Stomach smooth muscle (tissue), 2 donors: ENCODE results near the gene PNRC2.
"Not testable (repeated sequence)": the region's sequence is repeated elsewhere in the genome, so short reads cannot be mapped to it uniquely, and the experiment has no call there.

ENCODE experiments used
- H3K27ac ChIP-seq: one replicate; pipeline ENCODE4 v1.7.0; 2013; ENCODE audit warnings: mild to moderate bottlenecking, low read length, inconsistent platforms
- H3K27me3 ChIP-seq, 2 donors: one replicate each; pipeline ENCODE4 v1.7.0; 2013; ENCODE audit warnings: low read length in 2 of 2; ENCODE audit not compliant: insufficient read depth in 2 of 2, control insufficient read depth in 1 of 2
- H3K36me3 ChIP-seq, 2 donors: one replicate each; pipeline ENCODE4 v1.7.0; 2013; ENCODE audit warnings: low read length in 2 of 2; ENCODE audit not compliant: control insufficient read depth in 2 of 2, insufficient read depth in 2 of 2
- H3K4me1 ChIP-seq: one replicate; pipeline ENCODE4 v1.7.0; 2013; ENCODE audit warnings: low read length; ENCODE audit not compliant: control insufficient read depth, insufficient read depth
- H3K4me3 ChIP-seq, 2 donors: one replicate each; pipeline ENCODE4 v1.7.0; 2013; ENCODE audit warnings: low read length in 2 of 2
- H3K9ac ChIP-seq, 2 donors: one replicate each; pipeline ENCODE4 v1.7.0; 2013; ENCODE audit warnings: low read length in 2 of 2, mild to moderate bottlenecking in 1 of 2
- H3K9me3 ChIP-seq, 2 donors: one replicate each; pipeline ENCODE4 v1.7.0; 2013; ENCODE audit warnings: low read length in 2 of 2; ENCODE audit not compliant: control insufficient read depth in 2 of 2
- donor health status: healthy.
- donor health status: Pancreatic carcinoma.

The PNRC2 gene

DNA sequence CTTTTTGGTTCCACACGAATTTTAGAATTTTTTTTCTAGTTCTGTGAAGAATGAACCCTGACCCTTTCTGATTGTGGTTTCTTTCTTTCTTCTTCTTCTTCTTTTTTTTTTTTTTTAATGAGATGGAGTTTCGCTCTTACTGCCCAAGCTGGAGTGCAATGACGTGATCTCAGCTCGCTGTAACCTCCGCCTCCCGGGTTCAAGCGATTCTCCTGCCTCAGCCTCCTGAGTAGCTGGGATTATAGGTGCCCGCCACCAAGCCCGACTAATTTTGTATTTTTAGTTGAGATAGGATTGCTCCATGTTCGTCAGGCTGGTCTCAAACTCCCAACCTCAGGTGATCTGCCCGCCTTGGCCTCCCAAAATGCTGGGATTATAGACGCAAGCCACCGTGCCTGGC, 32.4 kb downstream of the PNRC2 start:
- H3K4me1 ChIP-seq, H3K27ac ChIP-seq, H3K9me3 ChIP-seq, H3K36me3 ChIP-seq, H3K9ac ChIP-seq, H3K27me3 ChIP-seq, H3K4me3 ChIP-seq: not testable (repeated sequence)

GRCh38 chr1:23995431-23995837, 35.8 kb downstream of the PNRC2 start:
- Histone ChIP-seq H3K27ac (no peak overlapping the region), H3K9ac (no peak overlapping the region), H3K36me3 (no peaks in the 10 kb centered on the region), H3K4me1 (no peaks in the 10 kb centered on the region), H3K9me3 (no peaks in the 10 kb centered on the region), H3K27me3 (no peaks in the 10 kb centered on the region), H3K4me3 (no peak overlapping the region)

GRCh38 chr1:23996700-23997229, 37.1 kb downstream of the PNRC2 start:
- no peaks in the 10 kb centered on the region for H3K27me3 ChIP-seq
- no peak overlapping the region for H3K27ac ChIP-seq
- no peaks in the 10 kb centered on the region for H3K36me3 ChIP-seq
- H3K4me1 ChIP-seq, result no peaks in the 10 kb centered on the region
- H3K9me3 ChIP-seq, result no peaks in the 10 kb centered on the region
- H3K9ac ChIP-seq, result no peak overlapping the region
- H3K4me3 ChIP-seq, result no peak overlapping the region

DNA sequence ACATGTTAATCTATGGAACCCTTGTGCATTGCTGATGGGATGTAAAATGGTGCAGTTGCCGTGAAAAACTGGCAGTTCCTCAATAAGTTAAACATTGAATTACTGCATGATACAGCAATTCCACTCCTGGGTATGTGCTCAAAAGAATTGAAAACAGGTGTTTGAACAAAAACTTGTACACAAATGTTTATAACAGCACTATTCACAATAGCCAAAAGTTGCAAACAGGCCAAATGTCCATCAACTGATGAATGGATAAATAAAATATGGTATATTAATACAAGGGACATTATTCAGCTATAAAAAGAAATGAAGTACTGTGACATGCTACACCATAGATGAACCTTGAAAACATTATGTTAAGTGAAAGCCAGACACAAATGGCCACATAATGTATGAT, 38.2 kb downstream of the PNRC2 start:
- Histone ChIP-seq H3K36me3 (no peaks in the 10 kb centered on the region), H3K4me3 (no peak overlapping the region), H3K9ac (no peak overlapping the region), H3K9me3 (no peaks in the 10 kb centered on the region), H3K27me3 (no peaks in the 10 kb centered on the region), H3K4me1 (no peaks in the 10 kb centered on the region), H3K27ac (no peak overlapping the region)

DNA sequence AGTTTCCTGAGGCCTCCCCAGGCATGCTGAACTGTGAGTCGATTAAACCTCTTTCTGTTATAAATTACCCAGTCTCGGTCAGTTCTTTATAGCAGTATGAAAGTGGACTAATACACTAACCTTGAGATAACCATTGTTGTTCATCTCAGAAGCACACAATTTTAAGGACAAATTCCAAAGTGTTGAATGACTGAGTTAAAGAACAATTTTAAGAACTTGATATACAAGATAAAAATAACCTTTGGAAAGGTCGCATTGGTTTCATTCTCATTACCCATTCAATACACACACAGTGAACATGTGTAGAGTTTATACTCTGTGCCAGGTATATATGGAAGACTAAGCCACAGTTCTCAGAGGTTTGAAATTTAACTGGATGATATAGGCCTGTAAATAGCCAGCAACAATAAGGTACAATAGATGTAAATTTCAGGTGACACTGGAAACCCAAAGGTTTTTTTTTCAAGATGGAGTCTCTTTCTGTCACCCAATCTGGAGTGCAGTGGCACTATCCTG, 39.6 kb downstream of the PNRC2 start:
- no peak overlapping the region for H3K9ac ChIP-seq
- H3K27me3 ChIP-seq, result no peaks in the 10 kb centered on the region
- H3K4me3 ChIP-seq, result no peak overlapping the region
- no peaks in the 10 kb centered on the region for H3K36me3 ChIP-seq
- H3K4me1 ChIP-seq, result no peaks in the 10 kb centered on the region
- no peaks in the 10 kb centered on the region for H3K9me3 ChIP-seq
- no peak overlapping the region for H3K27ac ChIP-seq

DNA sequence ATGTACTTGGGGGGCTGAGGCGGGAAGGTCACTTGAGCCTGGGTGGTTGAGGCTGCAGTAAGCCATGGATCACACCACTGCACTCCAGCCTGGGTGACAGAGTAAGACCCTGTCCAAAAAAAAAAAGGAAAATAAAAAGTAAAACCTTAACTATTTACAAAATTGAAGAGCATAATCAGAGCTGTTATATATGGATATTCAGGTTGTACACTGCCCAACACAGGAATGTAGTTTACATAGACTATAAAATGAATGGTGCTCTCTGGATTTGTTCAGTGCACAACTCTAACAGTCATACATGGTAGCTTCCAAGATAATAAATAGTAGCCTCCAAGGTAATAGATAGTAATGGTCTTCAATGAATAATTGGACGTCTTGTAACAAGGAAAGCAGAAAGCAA, 43.1 kb downstream of the PNRC2 start:
- H3K27ac ChIP-seq, result no peak overlapping the region
- no peaks in the 10 kb centered on the region for H3K27me3 ChIP-seq
- H3K4me1 ChIP-seq, result no peaks in the 10 kb centered on the region
- no peaks in the 10 kb centered on the region for H3K36me3 ChIP-seq
- H3K9me3 ChIP-seq, result no peaks in the 10 kb centered on the region
- H3K9ac ChIP-seq, result no peak overlapping the region
- no peak overlapping the region for H3K4me3 ChIP-seq

DNA sequence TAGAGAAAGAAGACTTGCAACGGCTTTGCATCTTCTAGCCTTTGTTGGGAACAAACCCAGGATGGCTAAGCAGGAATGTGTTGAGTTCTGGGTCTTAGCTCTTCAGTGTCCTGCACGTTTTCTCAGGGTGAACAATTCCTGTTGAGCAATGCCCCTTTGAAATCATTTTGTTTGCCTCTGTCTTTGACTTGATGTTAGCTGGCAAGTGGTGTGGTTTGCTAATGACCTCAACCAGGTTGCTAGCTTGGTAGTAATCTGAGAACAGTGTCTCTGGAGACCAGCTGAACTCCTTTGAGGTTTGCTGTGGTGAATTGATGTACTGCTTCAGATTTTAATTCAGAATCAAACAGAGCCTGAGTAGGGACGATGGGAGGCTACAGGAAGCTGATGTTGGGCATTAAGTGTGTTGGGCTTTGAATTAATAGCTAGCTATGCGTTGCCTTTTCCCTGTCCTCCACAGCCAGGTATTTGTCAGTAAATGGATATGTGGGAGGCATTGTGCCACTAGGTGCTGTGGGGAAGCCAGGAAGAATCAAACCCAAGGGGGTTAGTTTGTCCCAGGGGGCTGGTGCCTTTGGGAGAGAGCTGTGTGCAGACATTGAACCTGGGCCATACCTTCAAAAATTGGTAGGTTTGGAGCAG, 43.8 kb downstream of the PNRC2 start:
- H3K27me3 ChIP-seq, result no peaks in the 10 kb centered on the region
- H3K36me3 ChIP-seq, result no peaks in the 10 kb centered on the region
- no peak overlapping the region for H3K9ac ChIP-seq
- H3K4me3 ChIP-seq, result no peak overlapping the region
- no peaks in the 10 kb centered on the region for H3K9me3 ChIP-seq
- no peaks in the 10 kb centered on the region for H3K4me1 ChIP-seq
- no peak overlapping the region for H3K27ac ChIP-seq

DNA sequence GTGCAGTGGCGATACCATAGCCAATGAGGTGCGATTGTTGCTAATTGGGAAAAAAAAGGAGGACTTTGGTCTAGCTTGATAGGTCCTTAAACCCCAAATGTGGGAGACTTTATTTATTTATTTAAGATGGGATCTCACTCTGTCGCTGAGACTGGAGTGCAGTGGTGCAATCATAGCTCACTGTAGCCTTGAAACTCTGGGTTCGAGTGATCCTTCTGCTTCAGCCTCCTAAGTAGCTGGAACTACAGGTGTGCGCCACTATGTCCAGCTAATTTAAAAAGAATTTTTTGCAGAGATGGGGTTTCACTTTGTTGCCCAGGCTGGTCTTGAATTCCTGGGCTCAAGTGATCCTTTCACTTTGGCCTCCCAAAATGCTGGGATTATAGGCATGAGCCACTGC, 44.5 kb downstream of the PNRC2 start:
- Histone ChIP-seq H3K9me3 (no peaks in the 10 kb centered on the region), H3K4me3 (no peak overlapping the region), H3K36me3 (no peaks in the 10 kb centered on the region), H3K4me1 (no peaks in the 10 kb centered on the region), H3K27ac (no peak overlapping the region), H3K9ac (no peak overlapping the region), H3K27me3 (no peaks in the 10 kb centered on the region)

- Histone ChIP-seq H3K9ac (no peak overlapping the region), H3K36me3 (no peaks in the 10 kb centered on the region), H3K4me3 (no peak overlapping the region), H3K27me3 (no peaks in the 10 kb centered on the region), H3K4me1 (no peaks in the 10 kb centered on the region), H3K27ac (no peak overlapping the region), H3K9me3 (no peaks in the 10 kb centered on the region)
These were observed 45.5 kb downstream of the PNRC2 start for GRCh38 chr1:24005163-24005562.

DNA sequence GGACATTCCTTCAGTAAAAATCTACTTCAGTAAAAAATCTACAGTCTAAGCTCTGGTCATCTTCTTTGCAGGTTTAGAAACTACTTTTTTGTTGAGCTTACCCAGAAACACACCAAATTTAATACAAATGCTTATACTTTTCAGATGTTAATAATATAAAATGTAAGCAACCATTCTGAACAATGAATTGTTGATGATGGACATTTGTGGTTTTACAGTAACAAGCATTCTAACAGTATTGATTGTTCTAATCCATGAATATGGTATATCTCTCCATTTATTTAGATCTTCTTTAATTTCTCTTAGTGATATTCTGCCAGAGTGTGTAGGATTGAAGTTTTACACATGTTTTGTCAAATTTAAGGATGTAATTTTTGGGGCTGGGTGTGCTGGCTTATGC, 47.5 kb downstream of the PNRC2 start:
- Histone ChIP-seq H3K9me3 (no peaks in the 10 kb centered on the region), H3K36me3 (no peaks in the 10 kb centered on the region), H3K4me3 (no peak overlapping the region), H3K27me3 (no peaks in the 10 kb centered on the region), H3K27ac (no peak overlapping the region), H3K9ac (no peak overlapping the region), H3K4me1 (no peaks in the 10 kb centered on the region)

- H3K36me3 ChIP-seq, H3K9me3 ChIP-seq, H3K27me3 ChIP-seq, H3K27ac ChIP-seq, H3K4me1 ChIP-seq, H3K9ac ChIP-seq, H3K4me3 ChIP-seq: not testable (repeated sequence)
These were observed 49.1 kb downstream of the PNRC2 start for GRCh38 chr1:24008574-24009184.
